ENCODE measurements around the gene PIM1.
"Not testable (repeated sequence)": the region's sequence is repeated elsewhere in the genome, so short reads cannot be mapped to it uniquely, and the experiment has no call there.

PIM1 gene
- total RNA-seq, result 509 to 646 reads per million in 2 donors

GRCh38 chr6:37169496-37170272 is at the start of gene PIM1:
PIM1 (plus strand) TSS chr6:37170152; CDS start chr6:37170576, 424 bp downstream.
- DNase-seq, result peak; percentile 99

DNA sequence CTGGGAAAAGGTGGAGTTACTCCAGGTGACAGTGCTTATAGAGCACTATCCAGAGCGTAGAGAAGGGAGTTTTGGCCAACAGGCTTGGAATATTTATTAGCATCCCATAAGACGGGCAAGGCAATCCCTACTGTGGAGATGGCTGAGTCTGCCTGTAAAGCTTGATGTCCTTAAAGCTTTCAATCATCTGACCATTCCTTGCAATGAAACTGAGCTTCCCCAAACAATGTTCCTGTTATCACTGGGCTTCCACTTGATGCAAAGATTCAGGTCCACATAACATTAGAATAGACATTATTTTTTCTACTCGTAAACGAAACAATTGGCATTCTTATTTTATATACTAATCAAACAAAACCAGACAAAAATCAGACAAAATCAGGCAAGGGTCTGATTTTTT is 48.4 kb upstream of the PIM1 start:
- DNase-seq, result no peak

GRCh38 chr6:37122861-37123260 is 47.1 kb upstream of the PIM1 start:
- no peak for DNase-seq

DNA sequence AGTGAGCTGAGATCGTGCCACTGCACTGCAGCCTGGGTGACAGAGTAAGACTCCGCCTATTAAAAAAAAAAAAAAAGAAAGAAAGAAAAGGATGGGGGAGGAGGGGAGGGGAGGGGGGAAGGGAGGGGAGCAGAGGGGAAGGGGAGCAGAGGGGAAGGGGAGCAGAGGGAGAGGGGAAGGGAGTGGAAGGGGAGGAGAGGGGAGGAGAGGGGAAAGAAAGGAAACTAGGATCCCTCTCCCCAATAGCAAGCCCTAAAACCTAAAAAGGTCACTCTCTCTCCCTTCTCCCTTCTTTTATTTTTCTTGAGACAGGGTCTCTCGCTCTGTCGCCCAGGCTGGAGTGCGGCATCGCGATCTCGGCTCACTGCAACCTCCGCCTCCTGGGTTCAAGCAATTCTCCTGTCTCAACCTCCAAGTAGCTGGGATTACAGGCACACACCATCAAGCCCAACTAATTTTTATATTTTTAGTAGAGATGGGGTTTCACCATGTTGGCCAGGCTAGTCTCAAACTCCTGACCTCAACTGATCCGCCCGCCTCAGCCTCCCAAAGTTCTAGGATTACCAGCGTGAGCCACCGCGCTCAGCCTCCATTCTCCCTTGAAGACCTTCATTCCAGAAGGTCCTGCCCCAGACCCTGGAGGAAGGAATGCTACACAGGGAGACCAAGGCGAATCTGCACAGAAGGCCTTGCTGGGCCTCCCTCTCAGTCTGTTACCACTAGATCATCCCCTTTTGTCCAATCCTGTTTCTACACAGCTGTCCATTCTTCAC is 45.8 kb upstream of the PIM1 start:
- DNase-seq, result no peak

DNA sequence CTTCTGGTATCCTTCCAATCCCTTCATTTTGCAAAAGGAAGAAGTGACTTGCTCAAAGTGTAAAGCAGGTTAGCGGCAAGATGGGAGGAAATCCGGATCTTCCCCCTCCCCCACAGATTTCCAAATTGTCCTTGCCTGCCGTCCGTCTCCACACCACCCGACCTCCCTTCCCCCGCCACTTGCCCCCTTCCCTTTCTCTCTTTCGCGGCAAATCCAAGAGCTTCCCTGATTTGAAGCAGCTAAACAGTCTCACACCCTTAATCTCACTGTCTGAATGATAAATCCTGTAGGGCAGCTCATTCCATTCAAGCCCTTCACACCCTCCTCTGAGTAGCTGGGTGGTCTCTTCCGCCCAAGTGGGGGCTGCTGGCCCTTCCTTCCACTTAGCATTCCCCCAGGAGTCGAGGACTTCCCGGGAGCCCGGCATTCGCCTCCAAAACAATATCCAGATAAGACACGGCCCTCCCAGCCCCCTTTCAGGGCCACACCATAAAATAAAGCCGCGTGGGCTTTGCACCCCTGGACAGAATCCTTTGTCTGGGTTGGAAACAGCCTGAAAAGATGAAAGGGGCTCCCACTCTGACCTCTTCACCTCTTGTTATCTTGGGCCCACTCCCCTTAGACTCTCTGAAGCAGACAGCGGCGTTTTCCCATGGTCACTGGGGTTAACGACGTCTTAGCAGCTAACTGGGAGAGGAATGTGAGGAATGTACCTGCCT is 44.0 kb upstream of the PIM1 start:
- no peak for DNase-seq

- DNase-seq, result no peak
Measured at GRCh38 chr6:37126493-37126958, 43.4 kb upstream of the PIM1 start.

- DNase-seq, result no peak
Measured at GRCh38 chr6:37126961-37127616, 42.9 kb upstream of the PIM1 start.

GRCh38 chr6:37127961-37128862 is 41.7 kb upstream of the PIM1 start:
- DNase-seq, result no peak

DNA sequence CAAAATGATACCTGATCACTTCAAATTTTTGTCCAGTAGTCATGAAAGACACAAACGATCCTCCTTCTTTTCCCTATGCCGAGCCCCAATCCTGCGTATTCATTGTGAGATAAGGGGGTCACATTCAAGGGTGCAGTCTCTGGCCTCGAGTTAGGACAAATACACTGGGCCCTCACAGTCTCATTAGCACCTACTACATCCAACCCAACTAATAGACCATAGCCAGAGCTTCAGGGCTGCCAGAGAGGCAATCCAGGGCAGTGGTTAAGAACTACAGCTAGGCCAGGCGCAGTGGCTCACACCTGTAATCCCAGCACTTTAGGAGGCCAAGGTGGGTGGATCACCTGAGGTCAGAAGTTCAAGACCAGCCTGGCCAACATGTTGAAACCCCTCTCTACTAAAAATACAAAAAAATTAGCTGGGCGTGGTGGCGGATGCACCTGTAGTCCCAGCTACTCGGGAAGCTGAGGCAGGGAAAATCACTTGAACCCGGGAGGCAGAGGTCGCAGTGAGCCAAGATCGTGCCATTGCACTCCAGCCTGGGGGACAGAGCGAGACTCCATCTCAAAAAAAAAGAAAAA is 41.0 kb upstream of the PIM1 start:
- not testable (repeated sequence) for DNase-seq

DNA sequence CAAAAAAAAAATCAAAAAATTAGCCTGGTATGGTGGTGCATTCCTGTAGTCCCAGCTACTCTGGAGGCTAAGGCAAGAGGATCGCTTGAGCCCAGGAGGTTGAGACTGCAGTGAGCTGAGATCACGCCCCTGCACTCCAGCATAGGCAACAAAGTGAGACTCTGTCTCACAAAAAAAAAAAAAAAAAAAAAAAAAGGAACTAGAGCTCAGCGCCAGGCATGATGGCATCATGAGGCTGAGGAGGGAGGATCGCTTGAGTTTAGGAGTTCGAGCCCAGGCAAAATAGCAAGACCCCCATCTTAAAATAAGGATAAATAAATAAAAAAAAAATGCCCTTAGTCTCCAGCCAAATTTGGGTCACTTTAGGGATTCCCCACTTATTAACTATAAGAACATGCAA is 40.4 kb upstream of the PIM1 start:
- DNase-seq, result no peak

- DNase-seq, result no peak
Measured at GRCh38 chr6:37130704-37131103, 39.2 kb upstream of the PIM1 start.

- DNase-seq, result no peak
Measured at GRCh38 chr6:37131104-37131959, 38.6 kb upstream of the PIM1 start.

DNA sequence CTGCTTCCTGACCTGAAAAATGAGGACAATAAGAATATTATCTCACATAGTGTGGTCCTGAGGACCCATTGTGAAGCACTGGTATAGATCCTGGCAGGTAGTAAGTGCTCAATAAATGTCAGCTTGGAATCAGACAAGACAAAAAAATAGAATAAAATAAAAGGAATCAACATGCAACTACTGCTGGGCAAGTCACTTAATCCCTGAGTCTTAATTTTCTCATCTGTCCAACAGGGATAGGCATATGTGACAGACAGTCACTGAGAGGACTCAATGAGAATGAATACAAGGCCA is 38.0 kb upstream of the PIM1 start:
- DNase-seq, result no peak

- no peak for DNase-seq
Measured at GRCh38 chr6:37134036-37134395, 35.9 kb upstream of the PIM1 start.

DNA sequence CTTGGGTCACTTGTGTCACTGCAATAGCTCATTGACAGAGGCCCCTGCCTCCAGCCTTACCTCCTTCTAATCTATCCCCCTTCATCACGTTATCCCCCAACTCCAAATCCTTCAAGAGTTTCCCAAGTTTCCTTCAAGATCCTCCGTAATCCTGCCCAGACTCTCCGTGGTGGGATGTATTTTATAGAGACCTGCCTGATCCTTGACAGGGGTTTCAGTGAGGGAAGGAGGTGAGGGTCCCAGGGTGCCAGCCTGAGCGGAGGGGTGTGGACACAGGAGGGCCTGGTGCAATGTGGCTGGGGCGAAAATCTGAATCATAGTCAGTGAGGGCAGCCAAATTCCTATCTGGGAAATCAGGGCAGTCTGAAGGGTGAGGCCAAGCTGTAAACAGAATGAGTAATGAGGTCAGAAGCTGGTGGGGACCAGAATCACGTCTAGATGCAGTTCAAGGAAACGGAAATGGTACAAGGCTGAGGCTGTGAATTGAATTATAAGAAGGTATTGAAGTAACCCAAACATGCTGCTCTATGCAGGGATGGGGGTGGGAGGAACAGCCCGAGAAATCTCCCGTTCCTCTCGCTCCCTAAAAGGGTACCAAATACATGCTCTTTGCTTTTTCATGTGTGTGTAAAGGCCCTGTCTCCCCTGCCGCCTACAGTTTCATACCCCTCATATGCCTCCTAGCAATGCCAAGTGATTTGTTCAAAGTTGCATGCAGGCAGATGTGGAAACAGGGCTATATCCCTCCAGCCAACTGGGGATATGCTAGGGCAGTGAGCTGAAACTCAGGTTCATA is 35.4 kb upstream of the PIM1 start:
- peak; percentile 34 for DNase-seq

DNA sequence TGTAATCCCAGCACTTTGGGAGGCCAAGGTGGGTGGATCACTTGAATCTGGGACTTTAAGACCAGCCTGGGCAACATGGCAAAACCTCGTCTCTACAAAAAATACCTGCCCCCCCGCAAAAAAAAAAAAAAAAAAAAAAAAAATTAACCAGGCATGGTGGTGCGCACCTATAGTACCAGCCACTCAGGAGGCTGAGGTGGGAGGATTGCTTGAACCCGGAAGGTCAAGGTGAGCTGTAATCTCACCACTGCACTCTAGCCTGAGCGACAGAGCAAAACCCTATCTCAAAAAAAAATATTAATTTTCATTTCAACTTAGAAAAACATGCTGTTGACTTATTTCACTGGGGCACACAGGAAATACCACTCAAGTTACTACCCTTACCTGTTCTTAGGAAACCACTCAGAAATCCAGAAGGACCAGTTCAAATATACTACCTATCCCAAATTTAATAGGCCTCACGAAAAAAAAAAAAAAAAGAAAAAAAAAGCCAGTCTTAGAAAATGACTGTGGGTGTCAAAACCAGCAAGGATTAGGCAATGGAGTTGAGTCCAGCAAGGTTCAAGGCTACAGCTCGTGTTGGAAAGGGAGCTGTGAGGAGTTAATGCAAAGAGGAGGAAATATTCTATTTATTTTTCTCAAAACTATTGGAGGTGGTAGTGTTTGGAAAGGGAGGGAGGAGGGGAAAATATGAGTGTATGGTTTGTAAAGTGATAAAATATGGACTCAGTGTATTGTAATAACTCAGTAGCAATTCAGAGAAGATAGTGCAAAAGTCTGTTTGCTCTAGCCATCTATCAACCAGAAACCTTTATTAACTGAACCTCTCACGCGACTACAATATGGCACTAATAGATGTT is 33.9 kb upstream of the PIM1 start:
- no peak for DNase-seq

- DNase-seq, result no peak
Measured at GRCh38 chr6:37136821-37137200, 33.1 kb upstream of the PIM1 start.

GRCh38 chr6:37137201-37138090 is 32.5 kb upstream of the PIM1 start:
- no peak for DNase-seq

Measured in T-helper 9 cell (primary cell).